Stimulated activated CD8-positive, alpha-beta memory T cell treated with anti-CD3 and anti-CD28 coated beads, Interleukin-15, amount 100 ng/mL, for 4 hours (primary cell): ENCODE data around the gene USP9X.
"Not testable (repeated sequence)": the region's sequence is repeated elsewhere in the genome, so short reads cannot be mapped to it uniquely, and the experiment has no call there.

Source experiments
- DNase-seq, 2 donors: peaks; one replicate each; pipeline ENCODE4 v3.0.0-alpha.2; 2020; ENCODE audit warnings: low read depth in 2 of 2

USP9X gene, protein sequence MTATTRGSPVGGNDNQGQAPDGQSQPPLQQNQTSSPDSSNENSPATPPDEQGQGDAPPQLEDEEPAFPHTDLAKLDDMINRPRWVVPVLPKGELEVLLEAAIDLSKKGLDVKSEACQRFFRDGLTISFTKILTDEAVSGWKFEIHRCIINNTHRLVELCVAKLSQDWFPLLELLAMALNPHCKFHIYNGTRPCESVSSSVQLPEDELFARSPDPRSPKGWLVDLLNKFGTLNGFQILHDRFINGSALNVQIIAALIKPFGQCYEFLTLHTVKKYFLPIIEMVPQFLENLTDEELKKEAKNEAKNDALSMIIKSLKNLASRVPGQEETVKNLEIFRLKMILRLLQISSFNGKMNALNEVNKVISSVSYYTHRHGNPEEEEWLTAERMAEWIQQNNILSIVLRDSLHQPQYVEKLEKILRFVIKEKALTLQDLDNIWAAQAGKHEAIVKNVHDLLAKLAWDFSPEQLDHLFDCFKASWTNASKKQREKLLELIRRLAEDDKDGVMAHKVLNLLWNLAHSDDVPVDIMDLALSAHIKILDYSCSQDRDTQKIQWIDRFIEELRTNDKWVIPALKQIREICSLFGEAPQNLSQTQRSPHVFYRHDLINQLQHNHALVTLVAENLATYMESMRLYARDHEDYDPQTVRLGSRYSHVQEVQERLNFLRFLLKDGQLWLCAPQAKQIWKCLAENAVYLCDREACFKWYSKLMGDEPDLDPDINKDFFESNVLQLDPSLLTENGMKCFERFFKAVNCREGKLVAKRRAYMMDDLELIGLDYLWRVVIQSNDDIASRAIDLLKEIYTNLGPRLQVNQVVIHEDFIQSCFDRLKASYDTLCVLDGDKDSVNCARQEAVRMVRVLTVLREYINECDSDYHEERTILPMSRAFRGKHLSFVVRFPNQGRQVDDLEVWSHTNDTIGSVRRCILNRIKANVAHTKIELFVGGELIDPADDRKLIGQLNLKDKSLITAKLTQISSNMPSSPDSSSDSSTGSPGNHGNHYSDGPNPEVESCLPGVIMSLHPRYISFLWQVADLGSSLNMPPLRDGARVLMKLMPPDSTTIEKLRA (N-terminal part only)

DNA sequence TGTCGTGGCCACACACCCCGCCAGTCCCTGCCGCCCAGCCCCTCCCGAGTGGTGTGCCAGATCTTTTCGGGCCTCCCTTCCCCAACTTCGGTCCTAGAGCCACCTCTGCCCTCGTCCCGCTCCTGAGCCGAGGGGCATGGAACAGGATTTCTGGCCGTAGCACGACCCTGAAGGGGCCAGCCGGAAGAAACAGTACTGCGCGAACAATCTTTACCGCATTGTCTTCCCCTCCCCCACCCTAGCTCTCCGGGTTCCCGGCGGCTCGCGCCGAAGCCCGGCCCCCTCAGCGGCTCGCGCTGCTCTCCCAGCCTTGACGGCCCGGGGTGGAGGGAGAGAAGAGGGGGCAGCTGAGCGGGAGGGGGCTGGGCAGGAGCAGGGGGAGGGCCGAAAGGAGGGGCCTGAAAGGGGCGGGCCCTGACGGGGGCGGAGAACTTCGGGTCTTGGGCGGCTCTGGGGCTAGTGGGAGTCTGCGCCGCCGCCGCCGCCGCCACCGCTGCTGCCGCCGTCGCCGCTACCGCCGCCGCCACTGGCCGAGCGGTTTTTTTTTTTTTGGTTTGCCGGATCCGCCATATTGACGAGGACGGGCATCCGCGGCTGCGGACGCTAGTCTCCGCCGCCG lies at the start of gene USP9X:
USP9X (plus strand) TSS at position 553 of the 619 bp plus-strand sequence. CDS start 38,184 bp downstream, outside the sequence.
- DNase-seq, result peak; percentile 75 to 85

DNA sequence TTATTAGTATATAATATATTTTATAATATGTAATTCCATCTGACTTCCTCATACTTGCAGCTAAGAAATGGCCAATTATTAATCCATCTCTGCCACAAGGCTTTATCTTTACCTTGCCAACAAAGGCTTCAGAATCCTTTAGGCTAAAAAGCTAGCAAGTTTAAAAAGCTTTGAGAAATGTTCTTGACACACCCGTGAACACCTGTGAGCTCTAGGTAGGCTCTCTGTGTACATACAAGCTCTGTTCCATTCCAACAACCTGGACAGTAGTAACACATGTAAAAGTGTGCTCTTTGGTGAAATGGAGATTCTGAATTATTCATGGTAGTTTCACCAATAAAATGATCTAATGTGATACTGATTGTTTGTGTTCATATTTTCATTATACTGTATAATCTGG lies 49.7 kb upstream of the USP9X start:
- no peak for DNase-seq

DNA sequence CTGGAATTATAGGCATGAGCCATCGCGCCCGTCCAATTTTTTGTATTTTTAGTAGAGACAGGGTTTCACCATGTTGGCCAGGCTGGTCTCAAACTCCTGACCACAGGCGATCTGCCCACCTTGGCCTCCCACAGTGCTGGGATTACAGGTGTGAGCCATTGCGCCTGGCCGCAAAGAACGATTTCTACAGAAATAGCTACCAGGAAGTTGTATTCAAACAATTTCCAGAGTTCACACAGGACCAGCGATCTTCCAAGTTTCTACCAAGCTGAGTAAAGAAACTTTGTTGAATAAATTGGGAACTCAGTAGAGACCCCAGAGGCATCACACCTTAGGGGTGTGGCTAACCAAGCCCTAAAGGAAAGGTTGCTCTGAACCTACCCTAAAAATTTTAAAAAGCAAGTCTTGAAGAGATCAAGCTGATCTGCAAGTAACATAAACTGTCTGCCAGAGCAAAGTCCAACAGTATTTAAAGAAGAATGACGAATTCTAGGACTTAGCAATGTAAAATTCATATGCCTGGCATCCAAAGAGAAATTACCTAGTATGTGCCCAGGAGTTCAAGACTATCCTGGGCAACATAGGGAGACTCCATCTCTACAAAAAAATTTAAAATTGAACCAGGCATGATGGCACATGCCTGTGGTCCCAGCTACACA lies 48.4 kb upstream of the USP9X start:
- no peak for DNase-seq

DNA sequence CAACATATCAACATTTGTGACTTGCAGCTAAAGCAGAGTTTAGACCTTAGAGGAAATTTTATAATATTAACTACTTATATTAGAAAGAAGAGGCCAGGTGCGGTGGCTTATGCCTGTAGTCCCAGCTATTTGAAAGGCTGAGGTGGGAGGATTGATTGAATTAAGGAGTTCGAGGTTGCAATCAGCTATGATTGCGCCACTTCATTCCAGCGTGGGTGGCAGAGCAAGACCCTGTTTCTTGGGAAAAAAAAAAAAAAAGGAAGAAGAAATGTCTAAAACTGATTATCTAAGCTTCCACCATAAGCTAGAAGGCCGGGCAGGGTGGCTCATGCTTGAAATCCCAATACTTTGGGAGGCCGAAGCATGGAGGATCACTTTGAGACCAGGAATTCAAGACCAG lies 42.0 kb upstream of the USP9X start:
- DNase-seq, result no peak

DNA sequence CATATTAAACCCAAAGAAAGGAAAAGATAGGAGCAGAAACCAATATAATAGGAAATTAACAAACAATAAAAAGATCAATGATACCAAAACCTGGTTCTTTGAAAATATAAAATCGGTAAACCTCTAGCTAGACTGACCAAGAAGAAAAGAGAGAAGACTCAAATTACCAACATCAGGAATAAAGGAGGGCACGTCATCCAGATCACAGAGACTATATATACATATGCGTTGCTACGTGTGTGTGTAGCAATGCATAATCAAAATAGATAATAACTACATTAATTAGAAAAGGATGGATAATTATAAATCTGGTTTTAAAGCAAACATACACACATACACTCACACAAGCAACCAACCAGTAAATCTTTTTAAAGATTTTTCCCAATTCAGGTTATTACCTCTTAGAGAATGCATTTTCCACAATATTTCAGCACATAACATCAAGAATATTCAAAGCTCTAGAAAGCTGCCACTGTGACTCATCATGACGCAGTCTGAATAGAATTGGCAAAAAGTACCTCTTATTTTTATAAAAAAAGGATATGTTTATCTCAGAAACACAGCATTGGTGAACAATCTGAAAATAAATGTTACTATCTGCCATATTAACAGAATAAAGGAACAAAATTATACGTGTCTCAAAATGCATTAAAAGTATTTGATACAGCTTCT lies 41.4 kb upstream of the USP9X start:
- DNase-seq, result no peak

DNA sequence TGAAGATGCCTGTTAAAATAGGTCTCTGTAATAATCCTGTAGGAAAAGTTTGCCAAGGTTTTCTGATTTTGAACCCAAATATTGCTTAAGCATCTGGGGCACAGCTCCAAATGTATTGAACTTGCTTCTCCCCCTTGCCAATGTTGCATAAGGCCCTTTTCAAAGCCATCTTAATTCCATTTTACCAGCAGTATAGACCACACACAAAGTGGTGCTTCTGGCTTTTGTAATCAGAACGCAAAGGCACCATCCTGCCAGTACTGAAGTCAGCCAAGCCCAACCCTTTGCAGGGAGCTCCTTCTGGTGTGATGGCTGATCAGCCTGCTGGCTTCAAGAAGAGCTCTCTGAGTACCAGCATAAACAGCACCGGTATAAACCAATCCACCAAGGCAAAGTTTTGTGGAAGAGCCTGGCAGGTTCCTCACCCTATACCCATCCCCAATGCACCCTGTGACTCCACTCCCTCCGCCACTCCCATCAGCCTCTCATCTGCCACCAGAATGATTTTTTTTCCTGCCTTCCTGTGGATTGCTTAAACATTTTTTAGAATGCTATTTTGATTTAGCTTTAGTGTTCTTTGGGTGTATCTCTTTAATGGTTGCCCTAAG lies 39.2 kb upstream of the USP9X start:
- DNase-seq, result no peak

DNA sequence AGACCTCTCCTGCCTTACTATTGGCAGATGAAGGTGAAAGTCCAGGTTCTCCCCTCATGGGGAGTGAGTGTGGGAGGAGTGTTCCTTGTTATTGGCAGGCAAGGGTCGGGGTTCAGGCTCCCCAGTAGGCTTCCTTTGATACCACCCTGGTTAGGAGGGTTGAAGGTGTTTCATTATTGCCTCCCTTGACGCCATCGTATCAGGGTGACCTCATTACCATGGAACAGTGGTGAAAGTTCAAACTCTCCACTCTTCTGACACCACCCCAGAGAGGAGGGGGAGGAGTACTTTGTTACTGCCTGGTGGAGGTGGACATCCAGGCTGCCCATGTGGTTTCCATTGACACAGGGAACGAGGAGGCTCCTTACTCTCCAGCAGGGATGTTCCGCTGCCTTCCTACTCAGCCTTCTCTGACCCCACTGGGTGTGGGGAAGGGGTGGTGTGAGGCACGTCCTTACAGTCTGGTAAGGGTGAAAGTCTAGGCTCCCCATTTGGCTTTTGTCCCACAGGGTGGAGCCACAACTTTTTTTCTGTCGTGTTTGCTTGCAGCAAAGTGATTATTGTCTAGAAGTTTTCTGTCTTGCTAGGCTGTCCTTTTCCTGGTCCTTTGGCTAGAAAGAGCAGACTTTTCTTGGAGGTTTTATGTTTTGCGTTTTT lies 37.2 kb upstream of the USP9X start:
- no peak for DNase-seq

DNA sequence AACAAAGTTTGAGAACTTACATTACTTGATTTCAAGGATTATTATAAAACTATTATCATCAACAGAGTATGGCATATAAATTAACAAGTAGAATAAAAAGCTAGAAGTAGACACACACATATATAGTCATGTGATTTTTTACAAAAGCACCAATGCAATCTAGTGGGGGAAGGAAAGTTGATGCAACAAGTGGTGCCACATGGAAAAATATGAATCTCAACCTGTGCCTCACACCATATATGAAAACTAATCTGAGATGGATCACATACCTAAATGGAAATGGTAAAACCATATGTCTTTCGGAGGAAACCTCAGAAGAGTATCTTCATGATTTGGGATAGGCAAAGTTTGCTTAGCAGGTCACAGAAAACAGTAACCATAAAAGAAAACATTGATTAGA lies 34.9 kb upstream of the USP9X start:
- no peak for DNase-seq

DNA sequence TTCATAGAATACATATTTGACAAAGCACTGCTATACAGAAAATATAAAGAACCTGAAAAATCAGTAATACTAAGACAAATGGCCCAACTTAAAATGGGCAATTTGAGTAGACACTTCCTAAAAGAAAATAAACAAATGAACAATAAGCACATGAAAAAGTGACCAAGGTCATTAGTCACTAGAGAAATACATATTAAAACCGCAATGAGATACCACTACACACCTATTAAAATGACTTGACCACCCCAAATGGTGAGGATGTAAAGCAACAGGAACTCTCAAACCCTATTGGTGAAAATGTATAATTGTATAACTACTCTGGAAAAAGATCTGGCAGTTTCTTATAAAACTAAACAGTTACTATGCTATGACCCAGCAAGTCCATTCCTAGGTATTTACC lies 34.0 kb upstream of the USP9X start:
- DNase-seq, result no peak

DNA sequence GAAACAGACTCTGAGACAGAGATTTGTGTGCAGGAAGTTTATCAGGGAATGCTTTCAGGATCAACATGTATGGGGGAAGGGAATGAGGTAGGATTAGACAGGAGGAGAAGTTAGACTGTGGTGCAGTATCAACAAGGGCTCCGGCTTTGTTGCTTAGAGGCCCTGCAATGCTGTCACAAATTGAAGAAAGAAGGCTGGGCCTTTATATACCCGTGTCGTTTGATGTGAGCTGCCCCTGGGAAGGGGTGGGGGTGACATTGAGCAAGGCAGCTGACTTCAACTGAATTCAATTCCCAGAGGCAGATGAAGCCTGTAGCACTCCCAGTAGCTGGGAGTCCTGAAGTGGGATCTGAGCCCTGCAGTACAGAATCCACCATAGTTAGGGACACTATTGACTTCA lies 29.5 kb upstream of the USP9X start:
- no peak for DNase-seq

DNA sequence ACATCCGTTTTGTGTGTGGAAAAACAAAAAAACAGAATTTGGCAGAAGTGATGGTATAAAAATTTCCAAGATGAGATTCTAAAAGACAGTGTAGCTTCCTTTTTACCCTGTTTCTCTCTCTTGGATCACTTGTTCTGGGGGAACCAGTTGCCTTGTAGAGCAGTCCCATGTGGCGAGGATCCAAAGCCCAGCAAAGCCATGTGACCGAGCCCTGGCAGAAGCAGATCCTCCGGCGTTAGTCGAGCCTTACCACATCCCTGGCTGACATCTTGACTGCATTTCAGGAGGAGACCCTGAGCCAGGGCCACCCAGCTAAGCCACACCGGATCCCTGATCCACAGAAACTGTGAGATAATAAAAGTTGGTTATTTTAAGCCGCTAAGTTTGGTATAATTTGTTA lies 22.0 kb upstream of the USP9X start:
- DNase-seq, result not testable (repeated sequence)

DNA sequence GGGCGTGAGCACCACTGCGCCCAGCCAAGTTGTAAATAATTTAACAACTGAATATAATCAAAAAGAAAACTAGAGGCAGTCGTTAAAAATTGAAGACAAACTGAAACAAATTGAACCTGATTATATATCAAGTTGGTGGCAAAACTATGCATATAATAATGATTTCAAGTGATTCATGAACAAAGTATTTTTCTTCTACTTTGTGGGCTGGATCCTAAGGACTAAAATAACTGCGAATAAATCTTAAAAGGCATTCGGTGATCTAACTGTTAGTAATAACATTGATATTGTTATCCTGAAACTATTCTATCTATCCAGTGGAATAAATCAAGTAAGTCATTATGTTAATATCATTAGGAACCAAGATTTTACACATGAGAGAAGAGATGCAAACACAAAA lies 21.2 kb upstream of the USP9X start:
- DNase-seq, result no peak

DNA sequence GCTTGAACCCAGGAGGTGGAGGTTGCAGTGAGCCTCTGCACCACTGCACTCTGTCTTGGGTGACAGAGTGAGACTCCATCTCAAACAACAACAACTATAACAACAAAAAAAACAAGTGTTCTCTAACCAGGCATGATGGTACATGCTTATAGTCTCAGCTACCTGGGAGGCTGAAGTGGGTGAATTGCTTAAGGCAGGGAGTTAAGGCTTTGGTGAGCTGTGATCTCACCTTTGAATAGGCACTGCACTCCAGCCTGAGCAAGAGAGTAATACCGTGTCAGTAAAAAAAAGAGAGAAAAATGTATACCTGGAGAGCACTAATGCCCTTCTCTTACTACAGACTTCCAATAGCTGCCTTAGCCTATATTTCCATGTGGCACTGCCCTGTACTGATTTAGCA lies 18.9 kb upstream of the USP9X start:
- no peak for DNase-seq

DNA sequence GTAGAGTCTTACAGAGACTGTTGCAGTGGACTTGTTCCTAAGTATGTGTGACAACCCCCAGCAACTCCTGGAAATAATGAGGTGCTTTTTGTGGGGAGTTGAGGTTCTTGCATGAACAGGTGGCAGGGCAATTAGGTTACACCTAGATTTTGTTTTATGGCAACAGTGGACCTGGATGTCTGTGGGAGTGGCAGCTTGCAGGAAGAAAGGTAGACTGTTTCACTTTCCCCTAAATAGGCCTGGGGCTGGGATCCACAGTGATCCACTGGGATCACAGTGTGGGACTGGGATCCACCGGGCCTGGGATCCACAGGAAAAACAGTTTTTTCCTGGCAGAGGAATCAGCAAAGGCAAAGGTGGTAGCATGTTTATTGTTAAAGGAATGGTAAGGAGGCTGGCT lies 18.3 kb upstream of the USP9X start:
- DNase-seq, result no peak

DNA sequence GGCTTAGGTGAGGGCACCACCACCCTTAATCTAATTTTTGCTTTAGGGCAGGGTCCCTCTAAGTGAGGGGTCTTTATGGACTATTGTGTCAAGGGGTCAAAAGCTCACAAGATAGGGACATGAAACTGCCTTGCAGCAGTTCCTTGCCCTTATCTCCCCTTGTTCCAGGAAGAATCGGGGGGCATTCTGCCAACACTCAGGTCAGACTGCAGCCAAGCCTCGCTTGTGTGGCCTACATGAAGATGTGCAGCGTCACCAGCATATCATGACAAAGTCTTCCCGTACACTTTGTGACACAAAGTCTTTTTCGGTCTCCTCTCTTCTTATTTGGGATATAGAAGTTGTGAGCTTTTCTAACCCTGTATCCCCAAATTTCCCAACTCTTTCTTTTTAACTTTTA lies 17.5 kb upstream of the USP9X start:
- no peak for DNase-seq

DNA sequence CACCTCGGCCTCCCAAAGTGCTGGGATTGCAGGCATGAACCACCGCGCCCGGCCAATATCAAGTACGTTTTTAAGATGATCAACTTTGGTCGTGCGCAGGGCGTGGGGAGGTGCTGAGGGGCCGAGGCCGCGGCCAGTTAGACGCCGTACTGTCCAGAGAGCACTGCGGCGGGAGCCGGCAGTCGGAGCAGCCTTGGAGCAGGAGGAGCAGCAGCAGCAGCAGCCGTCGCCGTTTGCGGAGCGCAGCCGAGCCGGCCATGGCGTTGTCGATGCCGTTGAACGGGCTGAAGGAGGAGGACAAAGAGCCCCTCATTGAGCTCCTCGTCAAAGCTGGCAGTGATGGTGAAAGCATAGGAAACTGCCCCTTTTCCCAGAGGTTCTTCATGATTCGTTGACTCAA lies 8.5 kb upstream of the USP9X start:
- no peak for DNase-seq

DNA sequence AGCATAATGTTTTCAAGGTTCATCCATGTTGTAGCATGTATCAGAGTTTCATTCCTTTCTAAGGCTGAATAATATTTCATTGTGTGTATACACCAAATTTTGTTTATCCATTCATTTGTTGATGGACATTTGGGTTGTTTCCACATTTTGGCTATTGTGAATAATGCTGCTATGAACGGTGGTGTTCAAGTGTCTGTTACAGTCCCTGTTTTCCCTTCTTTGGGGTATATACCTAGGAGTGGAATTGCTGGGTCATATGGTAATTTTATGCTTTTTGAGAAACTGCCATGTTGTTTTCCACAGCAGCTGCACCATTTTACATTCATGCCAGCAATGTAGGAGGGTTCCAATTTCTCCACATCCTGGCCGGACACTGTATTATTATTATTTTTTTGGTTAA lies 3.4 kb upstream of the USP9X start:
- no peak for DNase-seq

DNA sequence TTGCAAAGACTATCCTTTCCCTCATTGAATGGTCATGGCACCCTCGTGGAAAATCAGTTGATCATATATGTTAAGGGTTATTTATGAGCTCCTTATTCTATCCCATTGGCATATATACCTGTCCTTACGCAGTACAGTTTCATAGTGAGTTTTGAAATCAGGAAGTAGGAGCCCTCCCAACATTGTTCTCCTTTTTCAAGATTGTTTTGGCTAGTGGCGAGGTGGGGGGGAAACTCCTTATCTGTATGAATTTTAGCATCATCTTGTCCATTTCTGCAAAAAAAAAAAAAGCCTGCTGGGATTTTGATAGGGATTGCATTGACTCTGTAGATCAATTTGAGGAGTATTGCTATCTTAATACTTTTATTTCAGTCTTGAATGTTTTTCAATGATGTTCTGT lies 2.5 kb upstream of the USP9X start:
- no peak for DNase-seq

DNA sequence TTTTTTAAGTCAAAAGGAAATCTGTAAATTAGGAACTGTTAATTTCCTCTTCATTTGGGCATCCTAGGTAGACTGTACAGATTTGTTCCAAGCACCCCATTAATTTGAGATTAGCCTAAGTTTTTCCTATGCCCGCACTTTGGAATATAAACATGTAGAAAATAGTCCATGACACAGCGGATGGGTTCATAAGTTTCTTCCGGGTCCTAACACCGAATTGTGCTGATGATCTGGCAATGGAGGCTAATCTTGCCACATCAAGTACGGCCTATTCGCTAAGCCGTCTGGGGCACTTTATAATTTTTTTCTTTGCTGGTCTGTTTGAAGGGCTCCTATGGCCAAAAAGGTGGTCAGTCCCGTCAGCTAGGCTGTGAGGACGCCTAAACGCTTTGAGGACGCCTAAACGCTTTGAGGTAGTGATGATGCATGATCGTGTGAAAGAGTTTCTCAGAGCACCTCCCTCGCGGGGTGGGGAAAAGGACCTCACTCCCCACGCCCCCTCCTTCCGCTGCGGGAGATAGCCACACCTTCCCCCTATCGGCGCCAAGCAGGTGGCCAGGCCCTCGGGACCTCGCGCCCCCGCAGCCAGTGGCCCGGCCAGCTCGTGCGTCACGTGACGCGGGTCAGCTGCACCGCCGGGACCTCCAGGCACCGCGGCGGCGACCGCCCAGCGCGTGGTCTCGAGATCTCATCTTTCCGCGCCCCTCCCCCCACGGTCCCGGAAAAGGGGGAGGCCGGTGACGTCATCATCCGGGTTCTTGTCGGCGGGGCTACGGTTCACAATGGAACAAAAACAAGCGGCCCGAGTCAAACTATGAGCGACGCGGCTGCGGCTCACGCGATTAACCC lies 977 bp upstream of the USP9X start:
- DNase-seq, result peak; percentile 89 to 95
